SH-SY5Y (cell line): ENCODE measurements around the gene PHOX2B.

Experiments
- GATA2 ChIP-seq: IDR thresholded peaks from 2 replicates; pipeline ENCODE4 v1.6.1; 2011; ENCODE audit warnings: mild to moderate bottlenecking, low read depth, low read length
- GATA3 ChIP-seq: IDR thresholded peaks from 2 replicates; pipeline ENCODE4 v1.6.1; 2011; ENCODE audit warnings: low read depth, mild to moderate bottlenecking, low read length, moderate library complexity

Gene PHOX2B

DNA sequence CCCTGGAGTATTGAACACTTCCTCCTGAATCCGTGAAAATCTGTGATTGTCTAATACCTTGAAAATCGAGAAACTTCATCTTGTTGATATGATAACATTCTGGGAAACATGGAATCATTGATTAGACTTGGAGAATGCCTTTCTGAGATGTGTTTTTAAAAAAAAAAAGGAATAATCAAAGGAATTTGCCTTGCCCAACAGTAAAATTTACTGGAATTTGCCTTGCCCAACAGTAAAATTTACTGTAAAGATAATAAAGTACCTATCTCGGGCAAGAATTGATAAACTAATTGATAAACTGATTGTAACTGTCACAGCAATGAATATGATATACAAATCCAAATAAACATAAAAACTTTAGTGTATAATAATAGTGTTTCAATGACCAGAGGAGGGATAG is 44.7 kb downstream of the PHOX2B start:
- TF ChIP-seq GATA3 (no peak), GATA2 (no peak)

DNA sequence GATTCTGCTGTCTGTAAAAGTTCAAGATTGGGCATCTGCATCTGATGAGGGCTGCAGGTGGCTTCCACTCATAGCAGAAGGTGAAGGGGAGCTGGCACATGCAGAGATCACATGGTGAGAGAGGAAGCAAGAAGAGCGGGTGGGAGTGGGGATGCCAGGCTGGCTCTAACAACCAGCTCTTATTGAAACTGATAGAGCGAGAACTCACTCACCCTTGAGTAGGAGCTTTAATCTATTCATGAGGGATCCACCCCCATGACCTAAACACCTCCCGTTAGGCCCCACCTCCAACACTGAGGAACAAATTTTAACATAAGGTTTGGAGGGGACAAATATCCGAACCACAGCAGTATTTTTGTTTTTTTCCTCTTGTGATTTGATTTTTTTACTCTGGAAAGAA is 45.8 kb downstream of the PHOX2B start:
- TF ChIP-seq GATA3 (no peak), GATA2 (no peak)

DNA sequence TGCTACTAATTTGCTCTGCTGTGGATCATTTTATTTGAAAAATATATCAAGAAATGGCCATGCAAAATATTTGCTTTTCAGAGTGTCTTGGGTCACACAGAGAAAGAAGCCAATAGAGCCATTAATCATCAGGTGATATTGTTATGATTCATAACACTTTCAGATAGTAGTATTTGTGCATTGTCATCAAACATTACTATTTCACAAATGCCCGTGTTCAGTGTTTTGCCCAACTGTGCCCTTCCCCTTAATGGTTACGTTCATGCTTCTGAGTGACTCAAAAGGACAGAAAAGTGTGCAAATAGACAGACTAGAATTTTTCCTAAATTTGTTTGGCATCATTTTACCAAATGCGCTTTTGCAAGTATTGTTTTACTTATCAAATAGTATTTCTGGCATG is 46.5 kb downstream of the PHOX2B start:
- TF ChIP-seq GATA2 (no peak), GATA3 (no peak)

DNA sequence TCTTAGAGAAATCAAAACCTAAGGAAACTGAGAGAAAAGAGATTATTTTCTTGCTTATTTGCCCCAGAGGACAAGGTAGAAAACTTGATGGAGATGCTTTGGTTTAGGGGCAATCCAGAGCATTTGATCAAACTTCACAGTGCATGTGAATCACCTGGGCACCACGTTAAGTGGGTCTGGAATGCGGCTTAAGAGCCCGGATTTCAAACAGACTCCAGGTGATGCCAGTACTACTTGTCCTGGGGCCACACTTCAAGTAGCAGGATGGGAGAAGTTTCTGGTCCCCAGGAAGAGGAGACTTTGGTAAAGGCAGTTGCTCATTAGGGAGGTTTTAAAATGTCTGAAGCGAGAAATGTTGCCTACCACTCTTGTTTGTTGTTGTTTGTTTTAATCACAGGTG is 51.8 kb downstream of the PHOX2B start:
- no peak for TF ChIP-seq GATA2
- TF ChIP-seq GATA3, result no peak

DNA sequence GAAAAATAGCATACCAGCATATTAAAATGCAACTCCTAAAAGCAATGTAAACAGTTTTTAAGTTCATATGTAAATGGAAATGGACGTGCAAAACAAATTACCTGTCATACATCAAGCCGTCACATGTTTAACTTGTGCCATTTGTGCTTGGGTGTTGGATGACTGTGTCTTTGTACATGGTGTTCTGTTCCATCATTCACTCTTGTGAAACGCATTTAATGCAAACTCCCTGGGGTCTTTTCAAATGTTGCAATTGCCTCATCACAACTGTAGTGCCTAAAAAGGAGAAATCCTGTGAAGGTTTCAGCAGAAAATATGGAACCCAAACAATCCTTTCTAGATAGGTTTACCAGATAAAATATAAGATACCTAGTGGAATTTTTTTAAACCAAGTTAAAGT is 52.4 kb downstream of the PHOX2B start:
- TF ChIP-seq GATA3 (no peak), GATA2 (no peak)
